H1 (cell line): ENCODE data around the gene STAMBPL1. TPM values are rescaled to one million over a fixed set of nuclear protein-coding genes. Genes with fewer than 3 reads are reported as not detected.

ENCODE experiments used
- CTCF ChIA-PET: fragments of 300-600 bp; sonication (Branson Sonifier 250); formaldehyde crosslinking; loops from one replicate; lab custom pipeline; 2021; ENCODE audit not compliant: partially characterized antibody; lab: Charles Lee
- POLR2A ChIA-PET: fragments of 300-600 bp; sonication (Branson Sonifier 250); formaldehyde crosslinking; loops from one replicate; lab custom pipeline; 2021; ENCODE audit warnings: inconsistent platforms; ENCODE audit not compliant: partially characterized antibody; lab: Charles Lee
- DNase-seq, 2 experiments: peaks; one replicate each; pipeline versions ENCODE4 v3.0.0 to v3.0.0-alpha.2; 2010 to 2022; ENCODE audit warnings: low spot score in 2 of 2, low read depth in 1 of 2, mixed read lengths in 1 of 2
- FAIRE-seq: peaks from 2 replicates; lab custom pipeline; 2011; peaks lifted over from hg19 to GRCh38; lab: Jason Lieb, UNC
- H2AFZ ChIP-seq: 2 replicates; pipeline ENCODE4 v1.8.1; 2012; ENCODE audit warnings: low read length, inconsistent platforms
- H2AK5ac ChIP-seq: 2 replicates; pipeline ENCODE4 v1.6.1; 2013; ENCODE audit warnings: low read depth, low read length
- H2BK120ac ChIP-seq: replicated peaks from 2 replicates; pipeline ENCODE3; 2013; ENCODE audit warnings: low read depth, low read length, inconsistent platforms
- H2BK12ac ChIP-seq: 2 replicates; pipeline ENCODE4 v1.6.1; 2013; ENCODE audit warnings: low read depth, low read length
- H2BK15ac ChIP-seq: 2 replicates; pipeline ENCODE4 v1.6.1; 2013; ENCODE audit warnings: low read length
- H2BK20ac ChIP-seq: 2 replicates; pipeline ENCODE4 v1.6.1; 2013; ENCODE audit warnings: low read length
- H2BK5ac ChIP-seq: 2 replicates; pipeline ENCODE4 v1.6.1; 2013; ENCODE audit warnings: low read depth, low read length
- H3K14ac ChIP-seq: 2 replicates; pipeline ENCODE4 v1.6.1; 2013; ENCODE audit warnings: inconsistent platforms; ENCODE audit not compliant: insufficient read length
- H3K18ac ChIP-seq: 2 replicates; pipeline ENCODE4 v1.6.1; 2013; ENCODE audit warnings: low read length; ENCODE audit errors: extremely low read depth
- H3K23ac ChIP-seq: 2 replicates; pipeline ENCODE4 v1.6.1; 2013; ENCODE audit warnings: inconsistent platforms; ENCODE audit not compliant: insufficient read length
- H3K23me2 ChIP-seq: 2 replicates; pipeline ENCODE4 v1.6.1; 2013; ENCODE audit warnings: low read depth, low read length
- H3K27ac ChIP-seq: 2 replicates; pipeline ENCODE4 v1.6.1; 2011; ENCODE audit warnings: low read depth, low read length, inconsistent platforms
- H3K27me3 ChIP-seq, 4 experiments: replicated peaks in 1 of 4; 1 replicate in 1 of 4; 2 replicates in 3 of 4; pipeline versions ENCODE4 v1.6.1 to v1.8.1; 2011 to 2013; ENCODE audit warnings: low read length in 3 of 4, mild to moderate bottlenecking in 3 of 4, inconsistent platforms in 2 of 4, mixed read lengths in 2 of 4, moderate library complexity in 1 of 4; ENCODE audit not compliant: control insufficient read depth in 3 of 4, insufficient read depth in 3 of 4; ENCODE audit errors: extremely low read depth in 1 of 4
- H3K36me3 ChIP-seq, 4 experiments: 2 replicates each; pipeline versions ENCODE4 v1.6.1 to v1.8.1; 2011 to 2013; ENCODE audit warnings: mild to moderate bottlenecking in 4 of 4, low read length in 3 of 4, moderate library complexity in 2 of 4, control low read depth in 1 of 4, inconsistent platforms in 1 of 4; ENCODE audit not compliant: insufficient read depth in 4 of 4, control insufficient read depth in 2 of 4
- H3K4ac ChIP-seq: replicated peaks from 2 replicates; pipeline ENCODE3; 2013; ENCODE audit warnings: low read length, low read depth, mixed read lengths, inconsistent platforms; ENCODE audit not compliant: insufficient read length
- H3K4me1 ChIP-seq, 4 experiments: replicated peaks in 1 of 4; 1 replicate in 1 of 4; 2 replicates in 3 of 4; pipeline versions ENCODE4 v1.6.1 to v1.8.1; 2011 to 2013; ENCODE audit warnings: low read length in 3 of 4, inconsistent platforms in 2 of 4, mixed read lengths in 1 of 4; ENCODE audit not compliant: insufficient read depth in 4 of 4, control insufficient read depth in 3 of 4
- H3K4me2 ChIP-seq, 2 experiments: 2 replicates each; pipeline versions ENCODE4 v1.6.1 to v1.8.1; 2011 to 2013; ENCODE audit warnings: low read depth in 2 of 2, low read length in 2 of 2, control low read depth in 1 of 2, inconsistent platforms in 1 of 2, mild to moderate bottlenecking in 1 of 2; ENCODE audit not compliant: insufficient read depth in 1 of 2
- H3K4me3 ChIP-seq, 4 experiments: fragments of 200-600, 300-600 bp in 1 of 4; sonication (generic), shearing (Covaris generic), sonication (Bioruptor Twin) in 1 of 4; 2 replicates each; pipeline versions ENCODE4 v1.5.1 to v1.8.1; 2011 to 2016; ENCODE audit warnings: low read length in 4 of 4, low read depth in 3 of 4, control low read depth in 2 of 4, inconsistent platforms in 2 of 4, mild to moderate bottlenecking in 2 of 4, mixed read lengths in 1 of 4, moderate library complexity in 1 of 4; ENCODE audit not compliant: insufficient read depth in 2 of 4; ENCODE audit errors: extremely low read depth in 1 of 4
- H3K56ac ChIP-seq: replicated peaks from 2 replicates; pipeline ENCODE3; 2013; ENCODE audit warnings: low read depth, mild to moderate bottlenecking, mixed read lengths, low read length, inconsistent platforms; ENCODE audit not compliant: insufficient read length
- H3K79me1 ChIP-seq: 2 replicates; pipeline ENCODE4 v1.6.1; 2013; ENCODE audit warnings: low read depth, low read length, control low read depth
- H3K79me2 ChIP-seq, 2 experiments: 2 replicates each; pipeline versions ENCODE4 v1.6.1 to v1.8.1; 2012 to 2013; ENCODE audit warnings: low read length in 2 of 2, mild to moderate bottlenecking in 2 of 2, inconsistent platforms in 1 of 2; ENCODE audit not compliant: insufficient read depth in 2 of 2, control insufficient read depth in 1 of 2
- H3K9ac ChIP-seq, 4 experiments: replicated peaks in 1 of 4; 1 replicate in 1 of 4; 2 replicates in 3 of 4; pipeline versions ENCODE4 v1.6.1 to v1.8.1; 2011 to 2013; ENCODE audit warnings: low read depth in 3 of 4, low read length in 3 of 4, control low read depth in 2 of 4, mild to moderate bottlenecking in 2 of 4, moderate library complexity in 2 of 4, inconsistent platforms in 1 of 4; ENCODE audit errors: extremely low read depth in 1 of 4
- H3K9me3 ChIP-seq, 2 experiments: 2 replicates each; pipeline versions ENCODE4 v1.6.1 to v1.8.1; 2012 to 2013; ENCODE audit warnings: mild to moderate bottlenecking in 2 of 2, moderate library complexity in 2 of 2, control low read depth in 1 of 2, inconsistent platforms in 1 of 2, low read depth in 1 of 2, low read length in 1 of 2, mixed read lengths in 1 of 2; ENCODE audit not compliant: insufficient read depth in 2 of 2
- H4K20me1 ChIP-seq, 2 experiments: replicated peaks in 1 of 2; 2 replicates each; pipeline versions ENCODE3 to v1.8.1; 2011 to 2013; ENCODE audit warnings: inconsistent platforms in 2 of 2, low read length in 2 of 2, mild to moderate bottlenecking in 1 of 2; ENCODE audit not compliant: insufficient read depth in 2 of 2, control insufficient read depth in 1 of 2
- H4K5ac ChIP-seq: 2 replicates; pipeline ENCODE4 v1.6.1; 2013; ENCODE audit warnings: low read length, low read depth, mixed read lengths, inconsistent platforms; ENCODE audit not compliant: insufficient read length
- H4K8ac ChIP-seq: 2 replicates; pipeline ENCODE4 v1.8.0; 2013; ENCODE audit warnings: mild to moderate bottlenecking, moderate library complexity, low read length, inconsistent platforms; ENCODE audit not compliant: insufficient read depth; ENCODE audit errors: extremely low read depth
- H4K91ac ChIP-seq: replicated peaks from 2 replicates; pipeline ENCODE3; 2013; ENCODE audit warnings: low read length, mixed read lengths, inconsistent platforms; ENCODE audit not compliant: insufficient read length
- HDAC2 ChIP-seq, 2 experiments: fragments of 300-600 bp in 1 of 2; sonication (generic) in 1 of 2; IDR thresholded peaks; 2 replicates each; pipeline ENCODE4 v1.6.1; 2011 to 2012; ENCODE audit warnings: low read depth in 2 of 2, low read length in 2 of 2, mild to moderate bottlenecking in 2 of 2, moderate library complexity in 2 of 2, borderline replicate concordance in 1 of 2, inconsistent platforms in 1 of 2
- KDM5A ChIP-seq: fragments of 200-600 bp; IDR thresholded peaks from 2 replicates; pipeline ENCODE4 v1.7.1; 2012; ENCODE audit warnings: mild to moderate bottlenecking, low read length, inconsistent platforms, mixed read lengths
- POU5F1 ChIP-seq: IDR thresholded peaks from 2 replicates; pipeline ENCODE4 v1.6.1; 2011; ENCODE audit warnings: low read depth, mild to moderate bottlenecking, low read length, moderate library complexity
- SIN3A ChIP-seq, 2 experiments: IDR thresholded peaks in 1 of 2; conservative IDR thresholded peaks in 1 of 2; 2 replicates each; pipeline ENCODE4 v1.6.1; 2011 to 2012; ENCODE audit warnings: low read length in 2 of 2, improper control_type of control experiment in 1 of 2, low read depth in 1 of 2, mild to moderate bottlenecking in 1 of 2
- WGBS, 2 experiments: shearing (Covaris generic) in 1 of 2; methylation state at CpG; one replicate each; pipeline versions ENCODE4 v1.1.6 to v1.1.7; 2013 to 2015; ENCODE audit warnings: low lambda C conversion rate in 2 of 2, mixed read lengths in 2 of 2, inconsistent platforms in 1 of 2, low coverage in 1 of 2, missing lambda C conversion rate in 1 of 2; ENCODE audit not compliant: insufficient replicate concordance in 2 of 2, insufficient coverage in 1 of 2, insufficient read length in 1 of 2; ENCODE audit errors: extremely low coverage in 1 of 2, missing lambda C conversion rate in 1 of 2; 5-methylcytosine and 5-hydroxymethylcytosine counted together
- polyA plus RNA-seq, 7 experiments: library from polyadenylated mRNA; depleted of rRNA in 3 of 7; stranded (reverse) in 5 of 7; unstranded in 2 of 7; fragments of >200 nt in 5 of 7; fragments of 200-250 nt in 2 of 7; gene quantifications; 1 replicate in 5 of 7; 2 replicates in 1 of 7; 4 replicates in 1 of 7; pipeline versions ENCODE4 v1.2.1 to v1.2.3, GENCODE V29; 2011 to 2013; ENCODE audit warnings: missing spikeins in 2 of 7, mixed read lengths in 2 of 7
- total RNA-seq: library from RNA; stranded (reverse); fragmentation: NEBNext Ultra II Directional; extraction: Animal tissue kit (Norgen Biotek cat#: 25700); gene quantifications from 2 replicates; pipeline ENCODE4 v1.2.1, GENCODE V29; 2021

Gene STAMBPL1
- total and polyA plus RNA-seq, 2 of the 8 experiments (the other 6 are each of a cell fraction or from before 2014, with no cell fraction given): 5.5 TPM

- no peak overlapping the region for H3K27ac ChIP-seq
- 79% methylated on average over 2 of the region's 2 CpGs; no CpG with 5 or more reads in 1 of the 2 experiments for WGBS, 2 experiments
- no peak overlapping the region for H3K4me3 ChIP-seq
- no peak overlapping the region for H2BK20ac ChIP-seq
- TF ChIP-seq HDAC2 (IDR thresholded peaks at IDR 0.05; ENCODE audit: borderline replicate concordance in 1 of 2, low read depth in 2 of 2, low read length in 2 of 2): no peak
- no peak for TF ChIP-seq KDM5A
- TF ChIP-seq POU5F1: no peak
- no peak for TF ChIP-seq SIN3A (conservative IDR thresholded peaks at IDR 0.05 in 1 of 2, IDR thresholded peaks at IDR 0.05 in 1 of 2; ENCODE audit: low read depth in 1 of 2, low read length in 2 of 2)
- H3K18ac ChIP-seq: no peak overlapping the region
- no peak overlapping the region for H2AFZ ChIP-seq
- no peaks in the 10 kb centered on the region for H3K36me3 ChIP-seq
- peaks cover 0 to 3% (median 0%) of the 10 kb centered on the region in 4 experiments; a peak in 2 of 7 replicates for H3K4me1 ChIP-seq
- no peaks in the 10 kb centered on the region for H4K20me1 ChIP-seq
- no peak overlapping the region for H3K4ac ChIP-seq
- H2BK120ac ChIP-seq: no peak overlapping the region
- DNase-seq (no peak), FAIRE-seq (no peak)
- no peak overlapping the region for H2BK5ac ChIP-seq
- CTCF ChIA-PET: interaction anchor here (0.6 to 6.3 kb wide), 8 partner anchors 33 to 314 kb away, joined by 3 to 45 read pairs (median 3); partner anchors contain the start of gene ANKRD22
- H3K23ac ChIP-seq: no peak overlapping the region
- no peak overlapping the region for H4K8ac ChIP-seq
- no peak overlapping the region for H2BK15ac ChIP-seq
- no peak overlapping the region for H4K91ac ChIP-seq
- POLR2A ChIA-PET: no interaction called here
- no peak overlapping the region for H3K4me2 ChIP-seq
- H3K79me1 ChIP-seq: no peaks in the 10 kb centered on the region
- H2AK5ac ChIP-seq: no peak overlapping the region
- no peak overlapping the region for H3K56ac ChIP-seq
- H3K79me2 ChIP-seq: no peaks in the 10 kb centered on the region
- no peaks in the 10 kb centered on the region for H3K27me3 ChIP-seq
- no peak overlapping the region for H3K14ac ChIP-seq
- H3K9me3 ChIP-seq: no peaks in the 10 kb centered on the region
- no peak overlapping the region for H2BK12ac ChIP-seq
- no peaks in the 10 kb centered on the region for H3K23me2 ChIP-seq
- no peak overlapping the region for H4K5ac ChIP-seq
- H3K9ac ChIP-seq: no peak overlapping the region
Measured at GRCh38 chr10:88899886-88900285, 19.8 kb downstream of the STAMBPL1 start.
